SIG-M5 (cell line): ENCODE measurements around the gene RSPH4A.
"Not testable (repeated sequence)": the region's sequence is repeated elsewhere in the genome, so short reads cannot be mapped to it uniquely, and the experiment has no call there.

Experiments used
- DNase-seq: peaks from one replicate; lab custom pipeline; 2025; lab: John Stamatoyannopoulos, UW

RSPH4A gene

GRCh38 chr6:116615937-116616736, at the start of gene RSPH4A:
RSPH4A (plus strand) TSS chr6:116616479; CDS start chr6:116616624, 145 bp downstream.
- DNase-seq = peak; percentile 62

GRCh38 chr6:116568111-116568510, 48.2 kb upstream of the RSPH4A start:
- no peak for DNase-seq

GRCh38 chr6:116568821-116569755, 47.2 kb upstream of the RSPH4A start:
- DNase-seq = no peak

GRCh38 chr6:116570856-116571682, 45.2 kb upstream of the RSPH4A start, which contains the start of gene RWDD1:
RWDD1 (plus strand) TSS chr6:116571504; CDS start chr6:116571583, 79 bp downstream.
- DNase-seq = peak; percentile 90

- no peak for DNase-seq
These were observed 44.6 kb upstream of the RSPH4A start for GRCh38 chr6:116571683-116572000.

- DNase-seq = no peak
These were observed 44.1 kb upstream of the RSPH4A start for GRCh38 chr6:116572162-116572561.

- no peak for DNase-seq
These were observed 41.1 kb upstream of the RSPH4A start for GRCh38 chr6:116575227-116575626.

GRCh38 chr6:116577486-116577885, 38.8 kb upstream of the RSPH4A start:
- DNase-seq = no peak

GRCh38 chr6:116578335-116578734, 37.9 kb upstream of the RSPH4A start:
- no peak for DNase-seq

GRCh38 chr6:116579143-116579542, 37.1 kb upstream of the RSPH4A start:
- DNase-seq = no peak

- DNase-seq = no peak
These were observed 36.1 kb upstream of the RSPH4A start for GRCh38 chr6:116580198-116580597.

- no peak for DNase-seq
These were observed 30.0 kb upstream of the RSPH4A start for GRCh38 chr6:116586276-116586675.

- DNase-seq = no peak
These were observed 29.5 kb upstream of the RSPH4A start for GRCh38 chr6:116586738-116587137.

- no peak for DNase-seq
These were observed 21.0 kb upstream of the RSPH4A start for GRCh38 chr6:116595247-116595646.

- no peak for DNase-seq
These were observed 19.5 kb upstream of the RSPH4A start for GRCh38 chr6:116596815-116597214.

- DNase-seq = not testable (repeated sequence)
These were observed 12.4 kb upstream of the RSPH4A start for GRCh38 chr6:116603916-116604315.

GRCh38 chr6:116604868-116605267, 11.4 kb upstream of the RSPH4A start:
- not testable (repeated sequence) for DNase-seq

GRCh38 chr6:116605935-116606334, 10.3 kb upstream of the RSPH4A start:
- DNase-seq = no peak

- DNase-seq = no peak
These were observed 5.2 kb upstream of the RSPH4A start for GRCh38 chr6:116611056-116611455.

- no peak for DNase-seq
These were observed 416 bp downstream of the RSPH4A start for GRCh38 chr6:116616737-116617053.

GRCh38 chr6:116624036-116624805, 7.9 kb downstream of the RSPH4A start:
- DNase-seq = no peak
